Parathyroid adenoma (tissue), 2 donors: Measurements from ENCODE around the gene CHIT1.

Experiments used
- H2AFZ ChIP-seq: fragments of 300-600 bp; sonication (generic); one replicate; pipeline ENCODE4 v1.7.0; 2017; ENCODE audit warnings: antibody characterized with exemption, mild to moderate bottlenecking
- H3K27ac ChIP-seq: fragments of 300-600 bp; sonication (generic); one replicate; pipeline ENCODE4 v1.7.0; 2017
- H3K27me3 ChIP-seq: fragments of 300-600 bp; sonication (generic); one replicate; pipeline ENCODE4 v1.7.0; 2017; ENCODE audit warnings: low read length; ENCODE audit not compliant: control insufficient read depth, insufficient read depth
- H3K36me3 ChIP-seq: fragments of 300-600 bp; sonication (generic); one replicate; pipeline ENCODE4 v1.7.0; 2017; ENCODE audit warnings: low read length; ENCODE audit not compliant: control insufficient read depth, insufficient read depth
- H3K4me1 ChIP-seq: fragments of 300-600 bp; sonication (generic); one replicate; pipeline ENCODE4 v1.7.0; 2017; ENCODE audit warnings: control low read depth
- H3K4me2 ChIP-seq: fragments of 300-600 bp; sonication (generic); one replicate; pipeline ENCODE4 v1.7.0; 2017; ENCODE audit warnings: low read length
- H3K4me3 ChIP-seq: fragments of 300-600 bp; sonication (generic); one replicate; pipeline ENCODE4 v1.7.0; 2017; ENCODE audit warnings: low read depth, low read length
- H3K79me2 ChIP-seq: fragments of 300-600 bp; sonication (generic); one replicate; pipeline ENCODE4 v1.7.0; 2017; ENCODE audit warnings: control low read depth
- H3K9ac ChIP-seq: fragments of 300-600 bp; sonication (generic); one replicate; pipeline ENCODE4 v1.7.0; 2017; ENCODE audit warnings: mild to moderate bottlenecking
- H3K9me3 ChIP-seq: fragments of 300-600 bp; sonication (generic); one replicate; pipeline ENCODE4 v1.7.0; 2017; ENCODE audit warnings: low read length; ENCODE audit not compliant: control insufficient read depth
- TF ChIP-seq, protein P1 (sequence below): fragments of 300-600 bp; sonication (generic); IDR thresholded peaks from one replicate; pipeline ENCODE4 v1.7.0; 2017; ENCODE audit warnings: antibody characterized with exemption, mild to moderate bottlenecking
- donor health status: primary hyperparathyroidism.

Gene CHIT1

DNA sequence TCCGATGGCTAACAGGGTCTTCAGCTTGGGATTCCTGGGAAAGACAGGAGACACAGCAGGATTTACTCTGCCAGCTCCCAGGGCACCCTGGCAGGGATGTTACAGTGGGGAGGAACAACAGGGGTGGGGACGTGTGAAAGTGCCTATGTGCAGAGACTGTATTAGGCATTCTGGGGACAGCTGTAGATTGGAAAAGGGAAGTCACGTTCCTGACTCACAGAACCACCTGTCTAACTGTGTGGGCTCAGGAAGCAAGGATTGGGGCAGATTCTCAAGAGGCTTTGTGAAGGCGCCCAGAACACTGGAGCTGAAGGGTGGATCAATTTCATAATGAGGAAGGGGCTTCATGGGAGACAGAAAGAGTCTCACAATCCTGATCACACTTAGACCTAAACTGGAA lies 4.4 kb downstream of the CHIT1 start:
- no peak overlapping the region for H2AFZ ChIP-seq

GRCh38 chr1:203223012-203223775 lies 6.3 kb downstream of the CHIT1 start:
- Histone ChIP-seq H3K79me2 (no peaks in the 10 kb centered on the region), H3K27me3 (no peaks in the 10 kb centered on the region), H3K36me3 (no peaks in the 10 kb centered on the region), H2AFZ (no peak overlapping the region), H3K4me3 (no peak overlapping the region), H3K4me1 (no peaks in the 10 kb centered on the region), H3K27ac (no peak overlapping the region), H3K9me3 (no peaks in the 10 kb centered on the region), H3K9ac (no peak overlapping the region), H3K4me2 (no peak overlapping the region)
- TF ChIP-seq, protein P1, sequence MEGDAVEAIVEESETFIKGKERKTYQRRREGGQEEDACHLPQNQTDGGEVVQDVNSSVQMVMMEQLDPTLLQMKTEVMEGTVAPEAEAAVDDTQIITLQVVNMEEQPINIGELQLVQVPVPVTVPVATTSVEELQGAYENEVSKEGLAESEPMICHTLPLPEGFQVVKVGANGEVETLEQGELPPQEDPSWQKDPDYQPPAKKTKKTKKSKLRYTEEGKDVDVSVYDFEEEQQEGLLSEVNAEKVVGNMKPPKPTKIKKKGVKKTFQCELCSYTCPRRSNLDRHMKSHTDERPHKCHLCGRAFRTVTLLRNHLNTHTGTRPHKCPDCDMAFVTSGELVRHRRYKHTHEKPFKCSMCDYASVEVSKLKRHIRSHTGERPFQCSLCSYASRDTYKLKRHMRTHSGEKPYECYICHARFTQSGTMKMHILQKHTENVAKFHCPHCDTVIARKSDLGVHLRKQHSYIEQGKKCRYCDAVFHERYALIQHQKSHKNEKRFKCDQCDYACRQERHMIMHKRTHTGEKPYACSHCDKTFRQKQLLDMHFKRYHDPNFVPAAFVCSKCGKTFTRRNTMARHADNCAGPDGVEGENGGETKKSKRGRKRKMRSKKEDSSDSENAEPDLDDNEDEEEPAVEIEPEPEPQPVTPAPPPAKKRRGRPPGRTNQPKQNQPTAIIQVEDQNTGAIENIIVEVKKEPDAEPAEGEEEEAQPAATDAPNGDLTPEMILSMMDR, result no peak

More for the DNA sequence above, 4.4 kb downstream of the CHIT1 start:
- Histone ChIP-seq H3K36me3 (no peaks in the 10 kb centered on the region), H3K9ac (no peak overlapping the region), H3K4me2 (no peak overlapping the region), H3K4me3 (no peak overlapping the region), H3K79me2 (no peaks in the 10 kb centered on the region), H3K4me1 (no peaks in the 10 kb centered on the region), H3K27me3 (no peaks in the 10 kb centered on the region), H3K27ac (no peak overlapping the region), H3K9me3 (no peaks in the 10 kb centered on the region)
- TF ChIP-seq, protein P1, result no peak

- Histone ChIP-seq H3K4me3 (no peak overlapping the region), H3K79me2 (no peaks in the 10 kb centered on the region), H2AFZ (no peak overlapping the region), H3K36me3 (no peaks in the 10 kb centered on the region), H3K4me2 (no peak overlapping the region), H3K4me1 (no peaks in the 10 kb centered on the region), H3K9me3 (no peaks in the 10 kb centered on the region), H3K9ac (no peak overlapping the region), H3K27me3 (no peaks in the 10 kb centered on the region), H3K27ac (no peak overlapping the region)
- TF ChIP-seq, protein P1, result no peak
Observed at GRCh38 chr1:203219934-203220333, 9.5 kb downstream of the CHIT1 start.

DNA sequence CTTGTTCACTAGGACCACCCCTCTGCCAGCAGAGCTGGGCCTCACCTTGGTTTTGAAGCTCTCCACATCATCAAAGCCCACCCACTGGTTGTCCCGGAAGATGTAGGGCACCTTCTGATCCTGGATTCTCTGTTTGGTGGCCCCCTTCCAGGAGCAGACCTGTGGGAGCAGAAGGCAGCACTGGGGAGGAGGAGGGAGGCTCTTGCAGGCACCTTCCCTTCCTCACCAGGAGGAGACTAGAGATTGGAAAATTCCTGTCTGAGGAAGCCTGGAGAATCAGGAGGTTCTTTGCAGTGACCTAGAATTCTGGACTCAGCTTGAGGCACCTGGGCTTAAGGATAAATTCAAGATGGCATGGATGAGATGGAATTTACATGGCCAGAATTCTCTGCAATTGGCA lies 10.3 kb downstream of the CHIT1 start:
- TF ChIP-seq, protein P1, result no peak

DNA sequence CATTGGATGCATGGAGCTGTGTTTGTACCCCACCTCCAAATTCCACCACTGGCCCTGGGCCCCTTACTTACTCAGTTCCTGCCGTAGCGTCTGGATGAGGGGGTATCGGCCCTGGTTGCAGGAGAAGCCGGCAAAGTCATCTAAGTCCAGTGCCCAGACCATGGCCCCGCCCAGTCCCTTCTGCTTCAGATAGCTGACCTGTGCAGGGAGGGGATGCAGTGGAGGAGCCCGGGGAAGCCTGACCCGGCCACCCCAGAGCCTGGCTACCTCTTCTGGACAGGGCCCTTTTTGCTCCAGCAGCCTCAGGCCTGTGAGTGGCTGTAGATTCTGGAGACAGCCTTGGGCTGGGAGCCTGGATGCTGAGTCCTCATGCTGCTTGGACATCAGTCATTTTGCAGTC lies 11.8 kb downstream of the CHIT1 start:
- H3K27me3 ChIP-seq, result no peaks in the 10 kb centered on the region
- no peak overlapping the region for H3K4me2 ChIP-seq
- no peak overlapping the region for H3K27ac ChIP-seq
- no peaks in the 10 kb centered on the region for H3K9me3 ChIP-seq
- H3K36me3 ChIP-seq, result no peaks in the 10 kb centered on the region
- no peaks in the 10 kb centered on the region for H3K79me2 ChIP-seq
- no peak overlapping the region for H3K4me3 ChIP-seq
- H2AFZ ChIP-seq, result no peak overlapping the region
- TF ChIP-seq, protein P1, result no peak
- H3K4me1 ChIP-seq, result no peaks in the 10 kb centered on the region
- H3K9ac ChIP-seq, result no peak overlapping the region

More for the DNA sequence above, 10.3 kb downstream of the CHIT1 start:
- no peak overlapping the region for H3K9ac ChIP-seq
- H3K79me2 ChIP-seq, result no peaks in the 10 kb centered on the region
- H3K4me1 ChIP-seq, result no peaks in the 10 kb centered on the region
- no peaks in the 10 kb centered on the region for H3K9me3 ChIP-seq
- H3K4me3 ChIP-seq, result no peak overlapping the region
- H3K27ac ChIP-seq, result no peak overlapping the region
- no peaks in the 10 kb centered on the region for H3K27me3 ChIP-seq
- H3K36me3 ChIP-seq, result no peaks in the 10 kb centered on the region
- H3K4me2 ChIP-seq, result no peak overlapping the region
- H2AFZ ChIP-seq, result no peak overlapping the region
